Activated T-cell treated with anti-CD3 and anti-CD28 coated beads, Interleukin-2, amount 50 U/mL, for 48 hours (primary cell): ENCODE results near the gene GNG7.
A peak's percentile ranks its signal among the peaks of the same experiment; 100 is the strongest.
"Not testable (repeated sequence)": the region's sequence is repeated elsewhere in the genome, so short reads cannot be mapped to it uniquely, and the experiment has no call there.

Experiments
- DNase-seq, 2 experiments: peaks; one replicate each; pipeline ENCODE4 v3.0.0-alpha.2; 2020

The GNG7 gene

DNA sequence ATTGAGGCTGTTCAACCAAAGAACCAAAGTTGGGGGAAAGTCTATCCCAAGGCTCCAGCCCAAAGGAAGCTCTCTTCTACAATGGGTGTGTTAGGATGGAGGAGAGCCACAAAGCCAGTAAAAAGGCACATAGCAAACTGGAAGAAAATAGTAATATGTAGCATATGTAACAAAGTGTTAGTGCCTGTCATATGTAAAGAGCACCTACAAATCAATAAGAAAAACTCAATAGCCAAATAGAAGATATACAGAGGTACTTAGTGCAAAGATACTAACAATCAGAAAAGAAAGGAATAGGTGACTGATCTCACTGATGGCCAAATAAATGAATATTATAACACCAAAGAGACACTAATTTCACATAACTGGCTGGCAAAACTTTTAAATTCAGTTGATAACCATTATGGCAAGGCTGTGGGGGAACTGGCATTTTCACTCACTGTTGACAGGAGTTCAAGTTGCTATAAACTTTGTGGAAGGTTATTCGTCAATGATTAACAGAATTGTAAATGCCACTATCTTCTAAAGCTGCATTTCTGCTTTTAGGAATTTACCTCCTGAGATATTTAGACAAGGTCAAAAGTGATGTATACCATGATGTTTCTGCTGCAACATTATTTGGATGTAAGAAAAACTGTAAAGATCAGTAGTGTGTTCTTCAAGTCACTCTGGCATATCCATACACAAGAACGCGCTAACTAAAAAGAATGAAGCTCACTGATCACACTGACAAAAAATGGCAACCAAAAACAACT lies 110.8 kb downstream of the GNG7 start:
- DNase-seq, result no peak

DNA sequence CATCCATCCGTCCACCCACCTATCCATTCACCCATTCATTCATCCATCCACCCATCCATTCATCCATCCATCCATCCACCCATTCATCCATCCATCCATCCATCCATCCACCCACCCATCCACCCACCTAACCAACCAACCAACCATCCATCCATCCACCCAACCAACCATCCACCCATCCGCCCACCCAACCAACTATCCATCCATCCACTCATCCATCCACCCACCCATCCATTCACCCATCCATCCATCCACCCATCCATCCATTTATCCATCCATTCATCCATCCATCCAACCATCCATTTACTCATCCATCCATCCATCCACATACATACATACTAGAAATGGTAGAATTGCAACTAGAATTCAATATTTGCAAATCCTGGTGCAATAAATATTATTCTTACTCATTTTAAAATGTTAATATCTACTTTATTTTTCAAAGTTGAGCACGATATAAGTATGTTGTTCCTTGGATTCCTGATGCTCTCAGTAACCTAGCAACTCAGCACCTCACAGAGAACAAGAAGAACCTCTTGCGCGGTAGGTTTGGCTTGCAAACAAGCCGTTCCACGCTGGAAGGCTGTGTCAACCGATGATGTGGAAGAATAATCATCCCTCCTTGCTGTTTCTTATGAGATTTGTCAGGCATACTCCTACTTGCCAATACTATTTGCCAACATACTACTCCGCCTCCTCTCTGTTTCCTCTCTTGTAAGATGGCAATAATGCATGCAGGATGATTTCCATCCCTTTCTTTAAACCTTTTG lies 111.7 kb downstream of the GNG7 start:
- no peak for DNase-seq

DNA sequence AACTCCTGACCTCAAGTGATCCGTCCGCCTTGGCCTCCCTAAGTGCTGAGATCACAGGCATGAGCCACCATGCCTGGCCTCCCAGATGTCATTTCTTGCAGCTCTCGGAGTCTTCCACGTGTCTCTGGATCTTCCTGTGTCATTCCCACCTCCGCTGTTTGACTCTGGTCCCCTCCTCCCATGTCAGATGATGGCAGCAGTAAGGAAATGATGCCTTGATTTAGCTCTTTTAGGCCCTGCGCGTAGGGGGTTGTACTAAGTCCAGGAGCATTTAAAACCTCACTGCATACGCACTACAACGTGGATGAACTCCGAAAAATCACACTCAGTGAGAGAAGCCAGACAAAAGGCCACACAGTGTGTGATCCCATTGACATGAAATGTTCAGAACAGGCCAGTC lies 113.1 kb downstream of the GNG7 start:
- DNase-seq, result no peak

DNA sequence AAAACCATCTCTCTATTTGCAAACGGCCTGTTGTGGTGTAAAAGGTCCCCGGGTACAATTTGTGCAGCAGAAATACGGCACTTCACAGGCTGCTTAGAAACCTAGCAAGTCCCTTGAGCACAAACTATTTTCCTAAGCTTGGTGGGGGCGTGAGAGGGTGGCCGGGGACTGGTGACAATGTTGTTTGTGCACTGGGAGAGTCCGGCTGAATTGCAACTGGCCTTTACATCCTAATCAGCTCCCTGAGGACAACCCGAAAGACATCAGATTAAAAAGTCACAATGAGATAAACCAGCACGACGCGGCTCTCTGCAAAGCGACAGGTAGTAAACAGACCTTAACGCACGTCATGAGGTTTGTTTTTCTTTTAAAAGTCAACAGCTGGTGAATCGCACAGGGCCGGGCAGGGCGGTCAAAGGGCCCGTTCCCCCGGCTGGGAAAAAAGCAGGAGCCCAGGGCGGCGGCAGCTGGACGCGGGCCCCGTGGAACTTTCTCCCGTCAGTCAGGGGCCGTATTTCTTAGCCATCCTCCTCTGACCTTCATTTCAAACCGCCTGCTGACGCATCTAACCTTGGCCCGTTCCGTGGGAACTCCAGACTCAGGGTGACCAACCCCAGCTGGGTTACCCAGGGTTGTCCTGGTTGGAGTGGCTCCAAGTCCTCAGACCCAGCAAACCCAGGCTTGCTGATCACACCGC lies 114.3 kb downstream of the GNG7 start:
- DNase-seq, result no peak

DNA sequence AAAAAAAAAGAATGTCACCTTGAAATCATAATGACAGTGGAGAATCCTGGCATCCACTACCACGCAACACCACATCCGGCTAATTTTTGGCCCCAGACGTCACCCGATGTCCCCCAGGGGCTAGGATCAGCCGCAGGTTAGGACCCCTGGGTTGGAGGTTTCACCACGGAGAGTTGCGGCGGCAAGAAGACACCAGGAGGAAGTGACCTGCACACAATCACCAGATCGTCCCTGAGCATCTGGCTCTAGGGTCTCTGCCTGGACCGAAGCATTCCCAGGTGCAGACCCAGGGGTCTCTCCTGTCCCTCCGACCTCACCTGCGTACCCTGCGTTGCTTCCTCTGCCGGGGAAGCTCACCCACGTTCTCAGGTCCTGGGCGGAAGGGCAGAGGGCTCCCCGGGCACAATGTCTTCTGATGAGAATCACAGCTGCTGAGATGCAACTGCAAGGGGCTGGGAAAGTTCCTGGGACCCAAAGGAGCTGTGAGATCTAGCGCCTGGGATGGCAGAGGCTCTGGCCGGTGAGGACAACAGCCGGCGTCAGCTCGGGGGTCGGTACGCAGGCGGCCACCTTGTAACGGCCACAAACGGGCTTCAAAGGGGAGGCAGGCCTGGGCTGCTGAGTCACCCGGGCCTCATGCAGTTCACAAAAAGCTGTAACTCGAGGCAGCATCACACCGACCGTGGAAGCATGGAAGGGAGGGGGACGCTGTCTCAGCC lies 115.3 kb downstream of the GNG7 start:
- no peak for DNase-seq

DNA sequence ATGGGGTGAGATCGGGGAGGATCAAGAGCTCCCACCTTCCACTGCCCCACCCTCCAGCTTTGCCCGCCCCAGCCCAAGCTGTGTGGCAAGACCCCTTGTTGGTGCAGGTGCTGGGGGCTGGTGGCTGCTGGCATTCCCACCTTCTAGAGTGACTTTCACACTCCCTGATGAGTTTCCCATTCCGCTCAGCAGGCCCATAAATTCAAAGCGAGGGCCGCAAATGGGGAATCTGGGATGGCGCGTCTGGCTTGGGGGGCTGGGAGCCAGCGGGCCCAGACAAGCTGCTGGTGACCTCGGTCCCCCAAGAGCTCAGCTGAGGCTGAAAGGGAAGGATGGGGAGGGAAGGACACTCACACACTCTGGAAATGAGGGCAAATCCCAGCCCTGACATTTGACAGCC lies 116.3 kb downstream of the GNG7 start:
- no peak for DNase-seq

DNA sequence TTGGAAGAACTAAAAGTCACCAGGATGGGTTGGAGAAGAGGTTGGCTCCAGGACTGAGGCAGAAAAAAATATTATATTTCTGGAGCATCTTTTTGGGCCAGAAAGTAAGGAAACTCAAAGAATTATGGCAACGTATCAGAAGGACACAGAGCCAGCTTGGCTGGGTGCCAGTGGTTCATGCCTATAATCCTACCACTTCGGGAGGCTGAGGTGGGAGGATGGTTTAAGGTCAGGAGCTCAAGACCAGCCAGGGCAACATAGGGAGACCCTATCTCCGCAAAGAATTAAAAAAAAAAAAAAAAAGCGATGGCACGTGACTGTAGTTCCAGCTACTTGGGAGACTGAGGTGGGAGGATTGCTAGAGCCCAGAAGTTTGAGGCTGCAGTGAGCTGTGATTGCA lies 118.5 kb downstream of the GNG7 start:
- no peak for DNase-seq

DNA sequence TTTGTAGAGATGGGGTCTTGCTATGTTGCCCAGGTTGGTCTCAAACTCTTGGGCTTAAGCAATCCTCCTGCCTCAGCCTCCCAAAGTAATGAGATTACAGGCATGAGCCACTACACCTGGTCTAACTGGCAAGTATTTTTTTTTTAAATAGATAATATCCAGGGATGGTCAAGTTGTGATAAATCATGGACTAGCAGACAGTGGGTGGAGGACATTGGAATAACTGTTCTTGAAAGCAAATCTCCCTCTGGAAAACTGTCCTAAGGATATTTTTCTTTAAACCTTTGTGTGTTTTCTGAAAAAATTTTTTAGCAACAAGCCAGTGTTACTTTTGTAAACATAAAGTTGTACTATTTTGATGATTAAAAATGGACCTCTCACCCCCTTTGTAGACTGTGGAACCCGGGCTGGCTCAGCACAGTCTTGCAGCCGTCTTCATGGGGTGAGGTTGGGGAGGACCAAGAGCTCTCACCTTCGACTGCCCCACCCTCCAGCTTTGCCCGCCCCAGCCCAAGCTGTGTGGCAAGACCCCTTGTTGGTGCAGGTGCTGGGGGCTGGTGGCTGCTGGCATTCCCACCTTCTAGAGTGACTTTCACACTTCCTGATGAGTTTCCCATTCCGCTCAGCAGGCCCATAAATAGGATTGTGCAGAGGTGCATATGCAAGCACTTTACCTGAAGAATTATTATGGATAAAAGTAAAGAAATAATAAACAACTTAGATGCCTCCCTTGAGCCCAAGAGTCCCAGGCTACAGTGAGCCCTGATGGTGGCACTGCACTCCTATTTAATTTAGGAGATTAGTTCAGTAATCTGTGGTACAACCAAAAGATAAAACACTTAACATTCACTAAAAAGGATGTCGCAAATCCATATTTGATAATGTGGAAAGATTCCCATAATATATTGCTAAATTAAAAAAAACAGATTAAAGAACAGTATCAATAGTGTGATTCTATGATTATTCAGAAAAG lies 119.2 kb downstream of the GNG7 start:
- DNase-seq, result no peak

DNA sequence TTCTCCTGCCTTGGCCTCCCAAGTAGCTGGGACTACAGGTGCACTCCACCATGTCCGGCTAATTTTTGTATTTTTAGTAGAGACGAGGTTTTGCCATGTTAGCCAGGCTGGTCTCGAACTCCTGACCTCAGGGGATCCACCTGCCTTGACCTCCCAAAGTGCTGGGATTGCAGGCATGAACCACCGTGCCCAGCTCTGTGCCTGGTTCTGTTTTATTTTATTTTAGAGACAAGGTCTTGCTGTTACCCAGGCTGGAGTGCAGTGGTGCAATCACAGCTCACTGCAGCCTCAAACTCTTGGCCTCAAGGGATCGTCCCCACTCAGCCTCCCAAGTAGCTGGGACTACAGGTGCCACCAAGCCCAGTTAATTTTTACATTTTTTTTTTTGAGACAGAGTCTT lies 122.1 kb downstream of the GNG7 start:
- DNase-seq, result not testable (repeated sequence)

DNA sequence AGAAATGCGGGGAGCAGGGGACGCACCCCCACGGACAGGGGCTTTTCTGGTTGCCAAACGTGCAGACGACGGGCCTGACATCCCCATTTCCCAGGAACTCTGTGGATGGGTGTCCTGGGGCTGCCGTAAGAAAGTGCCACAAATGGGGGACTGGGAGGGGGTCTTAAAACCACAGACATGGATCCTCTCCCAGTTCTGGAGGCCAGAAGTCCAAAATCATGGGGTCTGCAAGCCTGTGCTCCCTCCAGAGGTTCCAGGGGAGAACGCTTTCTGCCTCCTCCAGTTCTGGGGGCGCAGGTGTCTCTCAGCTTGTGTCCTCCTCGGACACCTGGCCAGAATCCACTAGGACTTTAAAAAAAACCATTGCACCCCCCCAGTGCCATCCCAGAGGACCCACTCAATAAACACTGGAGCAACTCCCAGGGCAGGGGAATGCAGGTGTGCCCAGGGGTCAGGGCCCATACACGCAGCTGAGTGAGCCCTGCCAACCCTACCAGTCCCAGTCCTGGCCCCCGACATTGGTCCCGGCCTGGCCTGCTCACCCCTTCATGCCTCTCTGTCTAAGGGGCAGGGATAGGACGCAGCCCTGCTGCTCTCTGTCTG lies 122.7 kb downstream of the GNG7 start:
- no peak for DNase-seq

DNA sequence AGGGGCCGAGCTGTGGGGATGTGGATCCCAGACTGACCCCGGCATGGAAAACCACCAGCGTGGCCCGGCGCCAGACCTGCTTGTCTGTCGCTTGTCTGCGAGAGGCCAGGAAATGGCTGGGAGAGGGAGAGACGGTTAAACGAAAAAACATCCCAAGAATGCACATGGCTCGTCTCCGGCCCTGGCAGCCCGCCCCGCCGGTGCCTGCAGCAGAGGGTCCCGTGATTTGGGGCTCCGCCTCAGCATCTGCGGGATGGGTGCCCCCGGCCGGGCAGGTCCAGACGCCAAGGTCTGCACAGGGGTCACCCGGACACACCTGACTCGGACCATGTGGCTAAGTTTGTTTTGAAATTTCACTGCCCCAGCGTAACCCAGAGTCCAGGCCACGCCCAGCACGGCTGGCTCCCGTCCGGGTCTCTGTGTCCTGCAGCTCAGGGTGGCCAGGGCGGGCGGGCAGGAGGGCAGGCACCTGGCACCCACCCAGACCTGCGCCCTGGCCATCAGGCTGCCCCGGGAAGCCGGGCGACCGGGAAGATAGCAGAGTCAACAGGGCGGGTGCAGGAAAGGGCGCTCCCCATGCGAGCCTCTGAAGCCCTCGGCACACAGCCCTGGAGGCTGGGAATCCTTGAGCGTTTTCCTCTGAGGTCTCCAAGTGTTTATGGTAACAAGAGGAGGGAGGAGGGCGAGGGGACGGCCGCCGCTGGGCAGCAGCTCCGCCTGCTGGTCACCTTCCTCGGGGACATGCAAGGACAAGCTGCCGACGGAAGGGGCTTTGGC lies 123.4 kb downstream of the GNG7 start:
- DNase-seq, result peak; percentile 67 to 76

DNA sequence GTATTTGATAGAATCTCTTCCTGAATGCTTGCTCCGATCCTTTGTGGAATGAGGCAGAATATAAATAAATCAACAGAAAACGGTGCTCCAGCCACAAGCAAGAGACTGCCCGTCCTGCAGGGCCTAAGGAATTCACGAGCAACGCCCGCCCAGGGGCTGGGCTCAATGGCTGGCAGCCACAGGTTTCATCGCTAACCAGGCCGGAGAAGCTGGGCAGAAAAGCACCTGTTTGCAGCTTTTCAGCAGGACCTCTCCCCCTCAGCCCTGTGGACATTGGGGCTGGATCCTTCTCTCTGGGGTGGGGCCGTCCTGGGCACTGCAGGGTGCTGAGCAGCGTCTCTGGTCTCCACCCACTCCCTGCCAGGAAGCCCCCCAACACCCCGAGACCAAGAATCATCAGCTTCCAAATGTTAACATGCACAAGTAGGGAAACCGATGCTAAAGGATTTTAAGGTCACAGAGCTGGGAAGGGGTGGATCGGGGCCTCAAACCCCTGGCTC lies 124.1 kb downstream of the GNG7 start:
- no peak for DNase-seq

DNA sequence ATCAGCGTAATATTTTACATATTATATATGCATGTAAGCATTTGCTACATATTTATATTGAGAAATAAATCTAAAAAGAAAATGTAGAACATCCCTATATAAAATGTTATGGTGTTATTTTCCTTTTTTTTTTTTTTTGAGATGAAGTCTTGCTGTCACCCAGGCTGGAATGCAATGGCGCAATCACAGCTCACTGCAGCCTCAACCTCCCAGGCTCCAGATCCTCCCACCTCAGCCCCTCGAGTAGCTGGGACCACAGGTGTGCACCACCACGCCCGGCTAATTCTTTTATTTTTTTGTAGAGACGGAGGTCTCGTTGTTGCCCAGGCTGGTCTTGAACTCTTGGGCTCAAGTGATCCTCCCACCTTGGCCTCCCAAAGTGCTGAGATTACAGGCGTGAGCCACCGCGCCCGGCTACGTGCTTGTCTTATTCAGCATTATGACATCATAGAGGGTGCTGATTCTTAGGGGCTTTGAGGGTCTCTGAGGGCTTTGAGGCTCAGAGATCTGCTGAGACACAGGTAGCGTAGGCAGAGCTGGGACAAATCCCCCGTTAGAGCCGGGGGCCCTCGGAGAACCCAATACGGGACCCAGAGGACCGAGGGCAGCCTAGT lies 124.7 kb downstream of the GNG7 start:
- no peak for DNase-seq

DNA sequence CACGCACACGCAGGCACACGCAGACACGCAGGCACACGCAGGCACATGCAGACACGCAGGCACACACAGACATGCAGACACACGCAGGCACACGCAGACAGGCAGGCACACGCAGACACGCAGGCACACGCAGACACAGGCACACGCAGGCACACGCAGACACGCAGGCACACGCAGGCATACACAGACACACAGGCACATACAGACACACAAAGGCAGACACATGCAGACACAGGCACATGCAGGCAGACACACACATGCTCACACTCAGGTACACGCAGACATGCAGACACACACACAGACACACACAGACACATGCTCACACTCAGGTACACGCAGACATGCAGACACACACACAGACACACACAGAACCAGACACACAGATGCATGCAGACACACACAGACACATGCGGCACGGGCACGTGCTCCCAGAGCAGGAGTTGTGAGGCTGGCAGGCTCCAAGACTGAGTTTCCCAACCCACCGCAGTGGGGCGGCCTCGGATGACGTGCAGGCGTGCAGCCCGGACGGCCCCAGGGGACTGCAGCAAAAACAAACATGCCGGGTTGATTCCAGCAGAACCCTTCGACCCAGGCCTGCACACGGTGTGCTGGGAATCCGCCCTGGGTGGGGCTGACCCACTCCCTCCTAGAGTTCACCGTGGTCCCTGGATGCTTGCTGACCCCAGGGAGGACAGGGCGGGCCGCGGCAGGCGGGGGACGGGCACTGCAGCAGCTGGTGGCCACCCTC lies 126.6 kb downstream of the GNG7 start:
- DNase-seq, result no peak

DNA sequence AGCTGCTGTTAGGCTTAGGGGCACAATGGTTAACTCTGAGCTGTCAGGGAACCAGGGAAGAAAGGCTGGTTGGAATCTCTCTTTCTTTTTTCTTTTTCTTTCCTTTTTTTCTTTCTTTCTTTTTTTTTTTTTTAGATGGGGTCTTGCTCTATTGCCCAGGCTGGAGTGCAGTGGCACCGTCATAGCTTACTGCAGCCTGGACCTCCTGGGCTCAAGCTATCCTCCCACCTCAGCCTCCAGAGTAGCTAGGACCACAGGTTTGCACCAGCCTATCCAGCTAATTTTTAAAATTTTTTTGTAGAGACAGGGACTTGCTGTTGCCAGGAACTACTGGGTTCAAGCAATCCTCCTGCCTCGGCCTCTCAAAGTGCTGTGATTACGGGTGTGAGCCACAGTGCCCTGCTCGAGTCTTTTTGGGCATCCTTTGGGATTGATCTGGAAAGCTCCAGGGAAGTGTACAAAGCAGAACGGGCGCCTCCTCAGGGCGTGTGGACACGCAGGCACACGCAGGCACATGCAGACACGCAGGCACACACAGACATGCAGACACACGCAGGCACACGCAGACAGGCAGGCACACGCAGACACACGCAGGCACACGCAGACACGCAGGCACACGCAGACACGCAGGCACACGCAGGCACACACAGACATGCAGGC lies 127.4 kb downstream of the GNG7 start:
- DNase-seq, result no peak

DNA sequence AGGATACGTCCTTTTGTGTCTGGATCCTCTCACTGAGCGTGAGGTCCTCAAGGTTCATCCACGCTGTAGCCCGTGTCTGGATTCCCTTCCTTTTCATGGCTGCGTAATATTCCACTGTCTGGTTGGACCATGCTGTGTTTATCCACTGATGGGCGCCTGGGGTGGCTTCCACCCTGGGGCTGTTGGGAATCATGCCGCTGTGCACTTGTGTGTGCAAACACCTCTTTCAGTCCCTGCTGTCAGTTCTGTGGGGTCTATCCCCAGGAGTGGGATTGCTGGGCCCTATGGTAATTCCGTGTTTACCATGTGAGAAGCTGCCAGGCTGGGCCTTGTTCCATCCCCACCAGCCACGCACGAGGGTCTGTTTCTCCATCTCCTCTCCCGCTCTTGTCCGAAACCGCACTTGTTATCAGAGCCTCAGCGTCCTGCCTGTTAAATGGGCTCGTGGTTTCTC lies 128.0 kb downstream of the GNG7 start:
- no peak for DNase-seq

DNA sequence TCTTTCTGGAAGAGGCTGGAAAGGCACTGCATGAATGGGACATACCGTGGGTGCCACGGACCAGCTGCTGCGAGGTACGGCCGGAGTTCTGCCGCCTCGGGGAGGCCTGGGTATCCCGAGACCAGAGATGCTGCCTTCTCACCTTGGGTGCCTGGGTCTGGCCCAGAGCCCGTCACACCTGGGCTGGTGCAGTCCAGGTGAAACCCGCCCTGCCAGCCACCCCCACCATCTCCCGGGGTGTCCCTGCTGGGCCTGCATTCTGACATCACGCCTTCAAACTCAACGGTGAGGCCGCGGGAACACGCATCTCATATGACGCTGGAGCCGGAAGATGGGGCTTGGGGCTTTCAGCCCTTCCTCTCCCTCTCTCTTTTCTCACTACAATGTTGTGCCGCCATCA lies 128.6 kb downstream of the GNG7 start:
- DNase-seq, result no peak

DNA sequence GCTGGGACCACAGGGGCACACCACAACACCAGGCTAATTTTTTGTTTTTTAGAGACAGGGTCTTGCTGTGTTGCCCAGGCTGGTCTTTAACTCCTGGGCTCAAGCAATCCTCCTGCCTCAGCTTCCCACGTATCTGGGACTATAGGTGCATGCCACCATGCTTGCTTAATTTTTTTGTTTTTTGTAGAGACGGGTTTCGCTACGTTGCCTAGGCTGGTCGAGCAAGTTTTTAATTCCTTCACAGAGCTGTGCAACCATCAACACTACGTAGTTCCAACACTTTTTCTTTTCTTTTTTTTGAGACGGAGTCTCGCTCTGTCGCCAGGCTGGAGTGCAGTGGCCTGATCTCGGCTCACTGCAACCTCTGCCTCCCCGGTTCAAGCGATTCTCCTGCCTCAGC lies 130.3 kb downstream of the GNG7 start:
- not testable (repeated sequence) for DNase-seq
